HG02885 (cell line): ENCODE measurements around the gene THPO.

ENCODE experiments used
- ATAC-seq: cut with Tn5 transposase; IDR thresholded peaks from one replicate; pipeline ENCODE4 v1.9.1; 2021; ENCODE audit warnings: mild to moderate bottlenecking; ENCODE audit not compliant: unreplicated experiment, poor library complexity

Gene THPO

DNA sequence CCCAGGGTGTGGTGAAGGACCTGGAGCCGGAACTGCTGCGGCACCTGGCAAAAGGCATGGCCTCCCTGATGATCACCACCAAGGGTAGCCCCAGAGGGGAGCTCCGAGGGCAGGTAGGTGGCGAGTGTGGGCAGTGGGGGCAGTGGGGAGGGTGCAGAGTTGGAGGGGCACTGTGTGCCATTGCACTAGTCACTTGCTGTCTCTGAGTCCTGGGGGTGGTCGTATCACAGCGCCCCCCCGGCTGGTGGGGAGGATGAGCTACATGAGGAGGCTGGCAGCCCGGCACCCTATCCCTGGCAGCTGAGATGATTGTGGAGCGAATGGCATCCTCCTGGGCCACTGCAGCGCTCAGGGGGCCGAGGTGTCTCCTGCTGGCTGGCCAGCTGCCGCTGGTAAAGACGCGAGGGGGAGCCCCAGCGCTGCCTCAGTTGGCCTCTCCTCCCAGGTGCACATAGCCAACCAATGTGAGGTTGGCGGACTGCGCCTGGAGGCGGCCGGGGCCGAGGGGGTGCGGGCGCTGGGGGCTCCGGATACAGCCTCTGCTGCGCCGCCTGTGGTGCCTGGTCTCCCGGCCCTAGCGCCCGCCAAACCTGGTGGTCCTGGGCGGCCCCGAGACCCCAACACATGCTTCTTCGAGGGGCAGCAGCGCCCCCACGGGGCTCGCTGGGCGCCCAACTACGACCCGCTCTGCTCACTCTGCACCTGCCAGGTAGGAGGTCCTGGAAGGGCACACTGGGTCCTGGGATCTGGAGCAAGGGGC is 8.2 kb upstream of the THPO start:
- no peak for ATAC-seq

DNA sequence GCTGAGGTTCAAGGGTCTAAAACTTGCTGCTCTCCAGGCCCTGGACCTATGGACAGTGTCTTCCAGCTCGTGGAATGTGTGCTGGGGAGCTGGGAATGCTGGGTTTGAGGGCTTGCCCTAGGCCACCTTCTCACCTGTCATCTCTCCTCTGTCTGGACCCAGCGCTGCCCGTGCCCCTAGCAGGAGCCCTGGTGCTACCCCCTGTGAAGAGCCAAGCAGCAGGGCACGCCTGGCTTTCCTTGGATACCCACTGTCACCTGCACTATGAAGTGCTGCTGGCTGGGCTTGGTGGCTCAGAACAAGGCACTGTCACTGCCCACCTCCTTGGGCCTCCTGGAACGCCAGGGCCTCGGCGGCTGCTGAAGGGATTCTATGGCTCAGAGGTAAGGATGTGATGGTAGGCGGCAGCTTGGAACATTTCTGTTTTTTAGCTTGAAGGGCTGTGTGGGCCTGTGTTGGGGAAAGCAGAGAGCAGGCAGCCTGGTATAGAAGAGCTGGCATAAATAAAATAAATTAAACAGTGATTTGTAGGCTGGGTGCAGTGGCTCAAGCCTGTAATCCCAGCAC is 6.9 kb upstream of the THPO start:
- no peak for ATAC-seq

DNA sequence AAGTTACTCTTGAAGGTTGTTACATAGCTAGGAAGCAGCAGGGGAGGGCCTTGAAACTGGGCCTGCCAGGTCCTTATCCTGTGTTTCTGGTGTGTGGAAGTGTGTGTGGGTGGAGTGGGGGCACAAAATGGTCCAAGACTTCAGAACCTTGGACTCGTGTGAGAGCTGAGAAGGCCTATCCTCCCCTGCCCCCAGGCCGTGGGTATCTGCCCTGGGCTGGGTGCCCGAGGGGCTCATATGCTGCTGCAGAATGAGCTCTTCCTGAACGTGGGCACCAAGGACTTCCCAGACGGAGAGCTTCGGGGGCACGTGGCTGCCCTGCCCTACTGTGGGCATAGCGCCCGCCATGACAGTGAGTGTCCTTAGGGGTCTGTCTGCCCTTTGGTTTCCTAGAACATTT is 6.3 kb upstream of the THPO start:
- ATAC-seq: no peak

DNA sequence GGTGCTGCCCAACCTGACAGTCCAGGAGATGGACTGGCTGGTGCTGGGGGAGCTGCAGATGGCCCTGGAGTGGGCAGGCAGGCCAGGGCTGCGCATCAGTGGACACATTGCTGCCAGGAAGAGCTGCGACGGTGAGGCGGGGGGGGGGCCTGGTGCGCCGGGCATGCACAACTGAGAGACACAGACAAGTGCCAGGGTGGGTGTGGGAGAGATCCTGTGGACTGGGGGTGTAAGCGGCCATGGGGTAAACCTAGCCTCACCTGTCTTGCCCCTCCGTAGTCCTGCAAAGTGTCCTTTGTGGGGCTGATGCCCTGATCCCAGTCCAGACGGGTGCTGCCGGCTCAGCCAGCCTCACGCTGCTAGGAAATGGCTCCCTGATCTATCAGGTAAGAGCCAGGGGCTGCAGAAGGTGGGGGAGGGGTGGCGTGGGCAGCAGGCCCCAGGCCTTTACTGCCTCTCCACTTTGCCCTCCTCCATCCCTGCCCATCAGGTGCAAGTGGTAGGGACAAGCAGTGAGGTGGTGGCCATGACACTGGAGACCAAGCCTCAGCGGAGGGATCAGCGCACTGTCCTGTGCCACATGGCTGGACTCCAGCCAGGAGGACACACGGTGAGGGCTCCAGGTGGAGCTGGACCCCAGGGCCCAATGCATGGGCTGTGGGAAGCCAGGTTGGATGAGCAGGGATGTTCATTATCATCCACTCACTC is 5.2 kb upstream of the THPO start:
- no peak for ATAC-seq

DNA sequence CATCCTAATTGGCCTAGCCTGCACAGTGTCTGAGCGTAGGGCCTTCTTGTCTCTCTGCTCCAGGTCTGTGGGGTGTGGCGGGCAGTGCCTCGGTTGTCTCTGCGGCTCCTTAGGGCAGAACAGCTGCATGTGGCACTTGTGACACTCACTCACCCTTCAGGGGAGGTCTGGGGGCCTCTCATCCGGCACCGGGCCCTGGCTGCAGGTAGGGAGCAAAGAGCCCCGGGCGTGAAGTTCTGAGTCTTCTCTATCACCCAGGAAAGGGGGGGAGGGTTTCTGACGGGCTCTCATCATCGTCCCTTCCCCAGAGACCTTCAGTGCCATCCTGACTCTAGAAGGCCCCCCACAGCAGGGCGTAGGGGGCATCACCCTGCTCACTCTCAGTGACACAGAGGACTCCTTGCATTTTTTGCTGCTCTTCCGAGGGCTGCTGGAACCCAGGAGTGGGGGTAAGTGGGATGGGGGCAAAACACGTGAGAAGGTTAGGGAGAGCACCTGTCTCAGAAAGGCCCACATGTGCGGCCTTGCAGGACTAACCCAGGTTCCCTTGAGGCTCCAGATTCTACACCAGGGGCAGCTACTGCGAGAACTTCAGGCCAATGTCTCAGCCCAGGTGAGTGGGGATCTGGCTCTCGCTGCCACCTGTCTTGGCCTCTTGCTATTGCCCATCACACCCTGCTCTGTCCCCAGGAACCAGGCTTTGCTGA is 4.5 kb upstream of the THPO start:
- no peak for ATAC-seq

DNA sequence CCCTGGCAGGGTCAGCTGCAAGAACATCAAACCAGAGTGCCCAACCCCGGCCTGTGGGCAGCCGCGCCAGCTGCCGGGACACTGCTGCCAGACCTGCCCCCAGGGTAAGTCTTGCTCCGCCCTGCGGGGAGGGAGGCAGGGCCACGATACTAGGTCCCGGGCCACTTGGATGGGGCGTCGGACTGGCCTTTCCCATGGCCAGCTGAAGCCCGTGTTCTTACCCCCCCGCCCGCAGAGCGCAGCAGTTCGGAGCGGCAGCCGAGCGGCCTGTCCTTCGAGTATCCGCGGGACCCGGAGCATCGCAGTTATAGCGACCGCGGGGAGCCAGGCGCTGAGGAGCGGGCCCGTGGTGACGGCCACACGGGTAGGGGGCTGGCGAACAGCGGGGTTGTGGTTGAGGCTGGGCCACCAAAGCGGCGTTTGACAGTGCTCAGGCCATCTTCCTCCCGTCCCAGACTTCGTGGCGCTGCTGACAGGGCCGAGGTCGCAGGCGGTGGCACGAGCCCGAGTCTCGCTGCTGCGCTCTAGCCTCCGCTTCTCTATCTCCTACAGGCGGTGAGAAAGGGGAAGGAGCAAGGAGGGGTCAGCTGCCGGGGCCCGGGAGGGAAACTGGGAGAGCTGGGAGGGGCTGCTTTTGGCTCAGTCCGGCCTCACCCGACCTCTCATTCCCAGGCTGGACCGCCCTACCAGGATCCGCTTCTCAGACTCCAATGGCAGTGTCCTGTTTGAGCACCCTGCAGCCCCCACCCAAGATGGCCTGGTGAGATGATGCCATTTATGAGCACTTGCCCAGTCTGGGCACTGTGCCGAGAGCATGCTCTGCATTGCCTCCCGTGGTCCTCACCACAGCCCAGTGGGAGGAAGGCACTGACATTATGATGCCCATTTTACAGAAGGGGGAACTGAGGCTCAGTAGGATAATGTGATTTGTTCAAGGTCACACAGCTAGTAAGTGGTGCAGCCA is 3.5 kb upstream of the THPO start:
- ATAC-seq: no peak

DNA sequence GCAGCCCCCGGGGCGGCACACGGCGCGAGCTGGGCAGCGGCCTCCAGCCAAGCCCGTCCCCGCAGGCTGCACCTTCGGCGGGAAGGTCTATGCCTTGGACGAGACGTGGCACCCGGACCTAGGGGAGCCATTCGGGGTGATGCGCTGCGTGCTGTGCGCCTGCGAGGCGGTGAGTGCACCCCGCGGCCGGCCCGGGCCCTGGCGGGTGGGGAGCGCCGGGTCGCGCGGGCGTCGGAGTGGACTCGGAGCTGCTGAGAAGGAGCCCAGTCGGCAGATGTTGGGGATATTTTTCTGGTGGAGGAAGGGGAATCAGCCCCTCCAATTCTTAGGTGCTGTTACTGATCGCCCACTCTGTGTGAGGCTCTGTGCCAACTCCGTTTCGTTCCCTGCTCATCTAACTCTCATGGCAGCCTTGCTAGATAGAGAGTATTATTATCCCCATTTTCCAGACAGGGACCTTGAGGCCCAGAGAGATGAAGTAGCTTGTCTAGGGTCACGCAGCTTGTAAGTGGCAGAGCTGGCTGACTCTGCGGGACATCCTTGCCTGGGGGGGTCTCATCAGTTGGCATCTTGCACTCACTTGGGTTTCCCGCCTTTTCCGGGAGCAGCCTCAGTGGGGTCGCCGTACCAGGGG is 2.7 kb upstream of the THPO start:
- no peak for ATAC-seq

DNA sequence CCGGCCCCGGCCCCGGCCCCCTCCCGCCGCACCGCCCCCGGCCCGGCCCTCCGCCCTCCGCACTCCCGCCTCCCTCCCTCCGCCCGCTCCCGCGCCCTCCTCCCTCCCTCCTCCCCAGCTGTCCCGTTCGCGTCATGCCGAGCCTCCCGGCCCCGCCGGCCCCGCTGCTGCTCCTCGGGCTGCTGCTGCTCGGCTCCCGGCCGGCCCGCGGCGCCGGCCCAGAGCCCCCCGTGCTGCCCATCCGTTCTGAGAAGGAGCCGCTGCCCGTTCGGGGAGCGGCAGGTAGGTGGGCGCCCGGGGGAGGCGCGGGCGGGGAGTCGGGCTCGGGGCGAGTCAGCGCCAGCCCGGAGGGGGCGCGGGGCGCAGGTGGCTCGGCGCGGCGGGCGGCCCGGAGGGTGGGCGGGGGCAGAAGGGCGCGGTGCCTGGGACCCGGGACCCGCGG is 2.2 kb upstream of the THPO start:
- no peak for ATAC-seq

DNA sequence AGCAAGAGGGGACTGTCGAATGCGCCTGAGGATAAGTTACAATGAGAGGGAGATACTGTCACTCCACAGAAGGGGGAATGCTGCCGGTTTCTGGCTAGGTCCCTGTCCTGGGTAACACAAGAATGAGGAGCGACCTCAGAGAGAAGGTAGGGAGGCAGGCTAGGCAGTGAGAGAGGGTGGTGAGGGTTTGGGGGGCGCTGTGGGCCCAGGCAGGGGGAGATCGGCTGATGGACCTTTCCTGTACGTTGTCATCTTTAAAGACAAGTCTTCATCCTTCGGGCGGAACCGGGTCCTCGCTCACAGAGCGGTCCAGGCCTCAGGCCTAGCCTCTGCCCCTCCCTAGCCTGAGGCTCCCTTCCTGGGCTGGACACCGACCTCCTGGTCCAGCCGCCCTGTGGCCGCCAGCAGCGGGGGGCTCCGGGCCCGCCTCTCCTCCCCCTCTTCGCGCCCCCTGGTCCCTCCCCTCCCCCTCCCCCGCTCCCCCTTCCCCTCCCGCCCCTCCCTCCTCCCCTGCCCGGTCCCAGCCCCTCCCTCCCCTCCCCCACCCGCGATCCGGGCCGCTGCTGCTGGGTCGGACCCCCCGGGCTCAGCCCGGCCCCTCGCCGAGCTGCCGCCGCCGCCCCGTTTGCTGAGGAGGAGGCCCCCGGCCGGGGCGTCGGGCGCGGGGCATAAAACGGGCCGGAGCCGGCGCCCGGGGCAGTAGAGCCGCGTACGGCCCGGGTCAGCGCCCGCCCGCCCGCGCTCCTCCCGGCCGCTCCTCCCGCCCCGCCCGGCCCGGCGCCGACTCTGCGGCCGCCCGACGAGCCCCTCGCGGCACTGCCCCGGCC is 1.6 kb upstream of the THPO start, which contains the start of gene CHRD:
TSS of gene CHRD (plus strand) at position 697 of the 827 bp plus-strand sequence. CDS start 265 bp downstream, outside the sequence.
- ATAC-seq: no peak

DNA sequence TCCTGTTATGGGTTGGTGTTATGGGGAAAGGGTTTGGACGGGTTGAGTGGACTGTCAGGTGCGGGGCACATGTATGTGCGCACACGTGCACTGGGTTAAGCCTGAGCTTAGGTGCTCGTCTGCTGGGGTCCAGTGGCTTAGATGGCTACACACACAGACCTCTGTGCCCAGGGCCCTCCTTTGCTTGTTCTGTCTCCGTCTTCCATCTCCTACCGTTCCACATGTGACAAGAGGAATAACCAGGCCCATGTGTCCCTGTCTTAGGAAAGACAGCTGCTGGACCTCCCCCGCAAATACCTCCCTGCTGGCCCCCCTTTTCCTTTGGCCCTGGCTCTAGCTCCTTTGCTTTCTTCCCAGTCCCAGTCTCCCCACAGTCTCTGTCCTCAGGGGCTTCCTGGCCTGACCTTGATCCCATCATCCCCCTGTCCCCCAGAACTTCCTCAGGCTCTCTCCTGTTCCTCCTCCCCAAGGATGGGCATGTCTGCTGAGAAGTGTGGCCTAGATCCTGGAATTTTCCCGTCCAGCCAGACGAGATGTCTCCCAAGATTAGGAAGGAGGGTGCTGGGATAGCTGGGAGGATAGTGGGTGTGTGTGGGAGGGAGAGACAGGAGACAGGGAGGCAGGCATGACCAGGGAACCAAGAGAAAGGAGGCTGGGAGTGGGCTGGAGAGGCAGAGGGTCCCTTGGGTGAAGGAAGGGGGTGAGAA is 797 bp upstream of the THPO start:
- ATAC-seq: no peak

DNA sequence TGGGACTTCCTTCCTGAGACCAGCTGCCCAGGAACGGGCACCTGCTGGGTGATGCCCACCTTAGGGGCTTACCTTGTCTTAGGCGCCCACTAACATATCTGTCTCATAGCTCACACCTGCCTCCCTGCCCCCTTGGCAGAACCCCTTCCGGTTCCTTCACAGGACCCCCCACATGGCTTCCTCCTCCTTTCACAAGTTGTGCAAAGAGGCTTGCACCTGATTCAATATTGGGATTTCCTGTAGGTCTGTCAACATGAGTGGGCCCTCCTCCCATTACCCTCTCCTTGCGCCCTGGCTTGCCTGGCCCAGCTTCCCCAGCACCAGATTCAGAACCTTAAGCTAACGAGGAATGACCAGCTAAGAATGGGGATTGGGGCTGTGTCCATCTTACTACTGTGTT is 633 bp downstream of the THPO start:
- ATAC-seq: no peak

DNA sequence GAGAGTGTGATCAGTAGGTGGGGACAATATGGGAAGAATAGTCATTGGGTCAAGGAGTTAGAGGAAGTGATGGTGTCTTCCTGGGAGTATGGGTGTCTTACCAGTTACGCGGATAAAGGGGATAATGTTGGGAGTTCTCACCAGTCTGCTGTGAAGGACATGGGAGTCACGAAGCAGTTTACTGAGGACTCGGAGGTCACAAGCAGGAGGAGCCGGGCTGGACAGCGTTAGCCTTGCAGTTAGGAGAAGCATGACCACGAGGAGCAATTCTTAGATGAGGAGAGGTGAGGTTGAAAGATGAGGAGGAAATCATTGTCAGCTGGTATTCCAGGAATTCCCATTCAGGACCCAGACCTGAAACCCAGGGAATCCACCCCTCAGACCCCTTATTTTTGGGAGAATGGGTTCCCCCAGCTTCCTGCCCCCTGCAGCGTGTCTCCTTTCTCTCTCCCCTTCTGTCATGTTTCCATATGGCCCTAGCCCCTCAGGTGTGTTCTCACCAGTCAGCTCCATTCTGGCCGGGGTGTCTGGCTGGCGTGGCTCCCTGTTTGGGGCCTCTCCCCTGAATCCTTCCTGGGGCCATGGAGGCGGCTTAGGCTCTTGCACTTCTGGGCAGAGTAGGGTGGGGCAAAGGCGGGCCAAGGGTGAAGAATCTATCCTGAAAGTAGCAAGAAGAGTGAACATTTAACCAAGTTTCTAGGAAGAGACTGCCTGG is 2.1 kb downstream of the THPO start:
- ATAC-seq: no peak

DNA sequence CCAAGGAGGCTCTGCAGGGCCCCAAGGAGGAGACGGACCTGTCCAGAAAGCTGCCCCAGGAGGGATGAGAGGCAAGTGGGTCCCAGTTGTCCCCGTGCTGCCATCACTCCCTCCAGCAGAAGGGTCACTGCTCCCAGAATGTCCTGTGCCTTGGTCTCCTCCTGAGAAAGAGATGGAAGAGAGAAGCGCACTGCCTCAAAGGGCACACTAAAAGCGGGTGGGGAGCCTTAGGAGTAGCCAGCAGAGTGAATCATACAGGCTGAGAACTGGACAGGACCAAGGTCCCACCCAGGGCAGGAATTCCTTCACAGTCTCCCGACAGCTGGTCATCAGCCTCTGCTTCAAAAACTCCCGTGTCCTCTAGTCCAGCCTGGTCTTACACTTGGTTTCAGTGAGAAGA is 4.6 kb downstream of the THPO start:
- no peak for ATAC-seq

DNA sequence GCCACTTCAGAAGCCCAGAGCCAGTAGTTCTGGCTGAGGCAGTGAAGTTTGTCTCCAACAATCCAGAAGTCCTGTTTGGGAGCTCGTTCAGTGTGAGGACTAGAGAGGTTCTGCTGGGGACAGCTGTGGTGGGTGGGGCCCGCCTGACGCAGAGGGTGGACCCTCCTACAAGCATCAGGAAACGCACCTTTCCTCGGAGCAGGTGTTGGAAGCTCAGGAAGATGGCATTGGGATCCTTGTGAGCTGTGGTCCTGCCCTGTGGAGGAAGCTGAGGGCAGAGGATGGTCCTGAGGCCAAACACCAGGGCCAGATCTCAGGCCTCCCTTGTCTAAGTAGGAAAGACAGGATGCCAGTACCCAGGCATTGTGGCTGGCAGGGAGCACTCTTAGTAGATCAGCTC is 5.1 kb downstream of the THPO start:
- ATAC-seq: no peak

DNA sequence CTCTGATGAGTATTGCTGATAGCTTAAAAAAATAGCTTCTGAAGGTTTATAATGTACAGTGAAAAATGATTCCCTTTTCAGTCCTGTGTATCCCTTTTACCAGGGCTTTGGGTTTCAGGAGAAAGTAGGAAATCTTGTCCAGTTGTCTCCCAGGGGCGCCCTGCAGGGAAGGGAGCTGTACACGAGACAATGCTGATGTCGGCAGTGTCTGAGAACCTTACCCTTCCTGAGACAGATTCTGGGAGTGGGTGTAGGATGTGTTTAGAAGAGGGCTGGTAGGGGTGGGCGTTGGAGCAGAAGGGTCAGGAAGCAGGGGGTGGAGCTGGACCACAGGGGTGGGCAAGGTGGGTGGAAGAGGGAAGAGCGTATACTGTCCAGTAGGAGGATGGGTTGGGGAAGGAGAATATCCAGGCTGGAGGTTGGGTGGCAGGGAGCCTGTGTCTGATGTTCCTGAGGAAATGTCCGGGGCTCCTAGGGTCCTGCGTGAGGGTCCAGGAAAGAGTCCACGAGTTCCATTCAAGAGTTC is 5.6 kb downstream of the THPO start:
- no peak for ATAC-seq

DNA sequence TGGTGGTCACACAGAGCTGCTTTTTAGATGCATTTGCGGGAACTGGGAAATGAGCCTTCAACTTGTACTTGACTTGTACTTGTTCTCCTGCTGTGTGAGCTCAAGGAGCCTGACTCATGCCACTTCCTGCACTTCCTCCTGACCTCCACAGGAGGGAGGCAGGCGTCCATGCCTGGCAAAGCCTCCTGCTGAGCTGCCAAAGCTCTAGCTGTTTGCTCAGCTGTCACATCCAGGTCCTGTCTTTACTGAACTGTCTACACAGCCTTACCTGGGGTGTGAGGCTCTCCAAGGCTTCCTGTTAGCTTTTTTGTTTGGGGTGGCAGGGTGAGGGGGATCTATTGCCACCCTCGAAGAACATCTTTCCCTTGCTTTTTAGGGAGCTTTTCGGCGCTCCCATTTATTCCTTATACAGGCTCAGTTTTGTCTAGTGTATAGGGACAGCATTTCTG is 6.4 kb downstream of the THPO start:
- ATAC-seq: peak; percentile 58

DNA sequence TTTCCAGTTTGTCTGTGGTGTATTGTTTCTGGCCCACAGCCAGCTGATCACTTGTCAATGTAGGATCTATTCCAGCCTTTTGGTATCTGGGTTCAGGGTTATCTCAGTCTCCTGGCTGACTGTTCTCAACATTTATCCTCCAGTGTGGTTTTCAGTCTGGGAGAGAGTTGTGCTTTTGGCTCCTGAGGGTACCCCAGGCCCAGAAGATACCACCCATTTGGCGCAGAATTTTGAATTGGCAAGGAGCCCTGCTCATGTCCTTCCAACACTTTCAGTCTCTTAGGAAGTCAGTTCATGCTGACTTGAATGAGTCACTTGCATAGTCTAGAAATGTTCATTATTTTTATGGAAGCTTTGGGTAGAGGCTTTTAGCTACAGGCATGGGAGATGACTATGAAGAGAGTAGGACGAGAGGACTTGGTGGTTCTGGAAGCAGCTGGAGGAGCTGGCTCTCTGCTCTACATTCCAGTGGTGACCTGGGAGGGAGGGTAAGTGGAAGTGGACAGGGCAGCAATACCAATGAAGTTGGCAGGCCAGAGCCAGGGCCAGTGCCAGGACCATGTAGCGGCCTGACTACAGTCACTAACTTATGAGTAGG is 9.3 kb downstream of the THPO start:
- no peak for ATAC-seq
